Raji (cell line): ENCODE measurements around the gene C1RL.

Experiments
- POLR2A ChIP-seq: IDR thresholded peaks from 2 replicates; pipeline ENCODE4 v1.6.1; 2011; ENCODE audit warnings: low read depth, low read length, control low read depth; ENCODE audit not compliant: insufficient read depth

C1RL gene

GRCh38 chr12:7109572-7109920, 532 bp upstream of the C1RL start:
- TF ChIP-seq POLR2A = no peak

- TF ChIP-seq POLR2A = peak; percentile 93
Observed at GRCh38 chr12:7108003-7108795, 815 bp downstream of the C1RL start.

GRCh38 chr12:7107636-7108002, 1.4 kb downstream of the C1RL start:
- TF ChIP-seq POLR2A = no peak

- no peak for TF ChIP-seq POLR2A
Observed at GRCh38 chr12:7106082-7106481, 2.9 kb downstream of the C1RL start.

- no peak for TF ChIP-seq POLR2A
Observed at GRCh38 chr12:7103837-7104584, 5.0 kb downstream of the C1RL start.

GRCh38 chr12:7102582-7102981, 6.4 kb downstream of the C1RL start:
- no peak for TF ChIP-seq POLR2A

- no peak for TF ChIP-seq POLR2A
Observed at GRCh38 chr12:7101694-7102131, 7.3 kb downstream of the C1RL start.

- no peak for TF ChIP-seq POLR2A
Observed at GRCh38 chr12:7101047-7101693, 7.8 kb downstream of the C1RL start.

- TF ChIP-seq POLR2A = no peak
Observed at GRCh38 chr12:7100239-7100638, 8.8 kb downstream of the C1RL start.

- TF ChIP-seq POLR2A = no peak
Observed at GRCh38 chr12:7099290-7099996, 9.6 kb downstream of the C1RL start.

- TF ChIP-seq POLR2A = no peak
Observed at GRCh38 chr12:7096979-7097378, 12.0 kb downstream of the C1RL start.

GRCh38 chr12:7096006-7096932, 12.7 kb downstream of the C1RL start:
- TF ChIP-seq POLR2A = no peak

GRCh38 chr12:7093892-7094291, 15.1 kb downstream of the C1RL start:
- no peak for TF ChIP-seq POLR2A

GRCh38 chr12:7093486-7093885, 15.5 kb downstream of the C1RL start:
- TF ChIP-seq POLR2A = no peak

- no peak for TF ChIP-seq POLR2A
Observed at GRCh38 chr12:7092986-7093460, 16.0 kb downstream of the C1RL start.
